Activated CD4-positive, alpha-beta T cell treated with anti-CD3 and anti-CD28 coated beads for 36 hours (primary cell): Measurements from ENCODE around the gene TRIM17. TPM values are rescaled to one million over a fixed set of nuclear protein-coding genes. Genes with fewer than 3 reads are reported as not detected.

Experiments used
- microRNA-seq: library from miRNA; unstranded; fragments of <30 nt; microRNA quantifications from one replicate; pipeline ENCODE4 v1.2.0, GENCODE V29; 2021; ENCODE audit warnings: borderline replicate concordance
- total RNA-seq, 2 experiments: library from RNA; stranded (reverse); gene quantifications; one replicate each; pipeline ENCODE4 v1.2.3, GENCODE V29; 2021

TRIM17 gene
- total RNA-seq, 2 experiments from 2014 or later: 1.2 to 1.3 TPM

Small RNA genes within 50 kb of the gene (microRNA-seq; reads per million reads assigned to microRNA genes)
- gene MIR4666A (not detected), gene MIR6742 (not detected)

Other genes with a start within 250 kb of the TRIM17 start
- 10 to 100 TPM; 20.0 to 20.5 TPM for gene OBSCN, start 208.8 kb downstream of the TRIM17 start, total RNA-seq
- gene TRIM11, start 10.0 kb downstream of the TRIM17 start, total RNA-seq: 10 to 100 TPM; 27.0 to 33.3 TPM
- 100 to 1,000 TPM; 114 to 155 TPM for gene RNF187, start 70.5 kb upstream of the TRIM17 start, total RNA-seq